ENCODE data around the gene MBD6. TPM values are rescaled to one million over a fixed set of nuclear protein-coding genes. Genes with fewer than 3 reads are reported as not detected.
"Not testable (repeated sequence)": the region's sequence is repeated elsewhere in the genome, so short reads cannot be mapped to it uniquely, and the experiment has no call there.

The MBD6 gene
- polyA plus RNA-seq, 6 donors from 2014 or later = 1.8 to 8.2 (median 5.0) TPM

- peak; percentile 76 for DNase-seq
- Mint-ChIP-seq H3K36me3 (peaks cover 3 to 5% of the 10 kb centered on the region in 2 donors), H3K27me3 (no peaks in the 10 kb centered on the region), H3K4me3 (peak within 1 kb of the TSS; percentile 86 to 100 (median 99)), H3K27ac (peak within 1 kb of the TSS; percentile 97 to 99 (median 99)), H3K4me1 (peaks cover 69 to 75% (median 75%) of the 10 kb centered on the region in 3 donors), H3K9me3 (no peaks in the 10 kb centered on the region)
- peak; percentile 70 to 75 for ATAC-seq (ENCODE audit: low read depth in 2 of 2)
Observed at GRCh38 chr12:57479376-57480115, 43.1 kb upstream of the MBD6 start, which contains the start of gene ARHGAP9. ARHGAP9 (minus strand) TSS chr12:57479866; CDS start chr12:57479406, 460 bp downstream.

GRCh38 chr12:57481671-57482070, 41.0 kb upstream of the MBD6 start:
- Mint-ChIP-seq H3K9me3 (no peaks in the 10 kb centered on the region), H3K36me3 (no peaks in the 10 kb centered on the region), H3K27ac (peak overlapping the region; percentile 90 to 99 (median 98)), H3K4me1 (peaks cover 58 to 68% (median 62%) of the 10 kb centered on the region in 3 donors), H3K27me3 (no peaks in the 10 kb centered on the region), H3K4me3 (peak overlapping the region; percentile 2 to 98 (median 63))
- no peak for DNase-seq
- ATAC-seq (ENCODE audit: low read depth in 2 of 2) = no peak

GRCh38 chr12:57483466-57483865, 39.2 kb upstream of the MBD6 start:
- ATAC-seq (ENCODE audit: low read depth in 2 of 2) (no peak), DNase-seq (no peak)
- H3K36me3 Mint-ChIP-seq = no peaks in the 10 kb centered on the region
- H3K4me3 Mint-ChIP-seq = peak overlapping the region in 2 of 8 donors; percentile 10 to 26
- H3K9me3 Mint-ChIP-seq = no peaks in the 10 kb centered on the region
- peaks cover 49 to 63% (median 55%) of the 10 kb centered on the region in 3 donors for H3K4me1 Mint-ChIP-seq
- H3K27me3 Mint-ChIP-seq = no peaks in the 10 kb centered on the region
- peak overlapping the region in 5 of 6 donors; percentile 2 to 99 (median 33) for H3K27ac Mint-ChIP-seq

- peaks cover 41 to 52% (median 44%) of the 10 kb centered on the region in 3 donors for H3K4me1 Mint-ChIP-seq
- no peak for ATAC-seq (ENCODE audit: low read depth in 2 of 2)
- H3K36me3 Mint-ChIP-seq = peaks cover 0 to under 1% of the 10 kb centered on the region in 2 donors
- H3K4me3 Mint-ChIP-seq = no peak overlapping the region
- no peaks in the 10 kb centered on the region for H3K27me3 Mint-ChIP-seq
- peak overlapping the region in 3 of 6 donors; percentile 49 to 77 (median 50) for H3K27ac Mint-ChIP-seq
- DNase-seq = no peak
- no peaks in the 10 kb centered on the region for H3K9me3 Mint-ChIP-seq
Observed at GRCh38 chr12:57485695-57486094, 36.9 kb upstream of the MBD6 start.

GRCh38 chr12:57487055-57487596, 35.5 kb upstream of the MBD6 start:
- DNase-seq = no peak
- Mint-ChIP-seq H3K4me1 (peaks cover 33 to 39% (median 37%) of the 10 kb centered on the region in 3 donors), H3K27ac (peak overlapping the region in 5 of 6 donors; percentile 54 to 98 (median 95)), H3K4me3 (peak overlapping the region in 3 of 8 donors; percentile 94 to 99 (median 98)), H3K9me3 (no peaks in the 10 kb centered on the region), H3K36me3 (peaks cover 7 to 11% of the 10 kb centered on the region in 2 donors), H3K27me3 (no peaks in the 10 kb centered on the region)
- ATAC-seq (ENCODE audit: low read depth in 2 of 2) = no peak

GRCh38 chr12:57487597-57488401, 34.8 kb upstream of the MBD6 start, which contains the start of gene MARS1:
MARS1 (plus strand) TSS chr12:57488068; CDS start chr12:57488091, 23 bp downstream.
- H3K27ac Mint-ChIP-seq = peak within 1 kb of the TSS; percentile 54 to 98 (median 94)
- H3K4me1 Mint-ChIP-seq = peaks cover 33 to 38% (median 37%) of the 10 kb centered on the region in 3 donors
- H3K4me3 Mint-ChIP-seq = peak within 1 kb of the TSS; percentile 86 to 99 (median 97)
- no peaks in the 10 kb centered on the region for H3K27me3 Mint-ChIP-seq
- no peaks in the 10 kb centered on the region for H3K9me3 Mint-ChIP-seq
- ATAC-seq (ENCODE audit: low read depth in 2 of 2) (peak; percentile 98), DNase-seq (peak; percentile 90)
- H3K36me3 Mint-ChIP-seq = peaks cover 7 to 15% of the 10 kb centered on the region in 2 donors

GRCh38 chr12:57488402-57489156, 34.0 kb upstream of the MBD6 start:
- no peaks in the 10 kb centered on the region for H3K27me3 Mint-ChIP-seq
- H3K9me3 Mint-ChIP-seq = no peaks in the 10 kb centered on the region
- peak overlapping the region; percentile 86 to 99 (median 97) for H3K4me3 Mint-ChIP-seq
- ATAC-seq (ENCODE audit: low read depth in 2 of 2) = no peak
- H3K4me1 Mint-ChIP-seq = peaks cover 26 to 30% (median 30%) of the 10 kb centered on the region in 3 donors
- DNase-seq = no peak
- peak overlapping the region; percentile 54 to 98 (median 94) for H3K27ac Mint-ChIP-seq
- peaks cover 7 to 17% of the 10 kb centered on the region in 2 donors for H3K36me3 Mint-ChIP-seq

- Mint-ChIP-seq H3K36me3 (peaks cover 7 to 17% of the 10 kb centered on the region in 2 donors), H3K27ac (peak overlapping the region in 4 of 6 donors; percentile 86 to 98 (median 94)), H3K27me3 (no peaks in the 10 kb centered on the region), H3K4me1 (peaks cover 25 to 28% (median 28%) of the 10 kb centered on the region in 3 donors), H3K4me3 (peak overlapping the region; percentile 86 to 99 (median 97)), H3K9me3 (no peaks in the 10 kb centered on the region)
- no peak for ATAC-seq (ENCODE audit: low read depth in 2 of 2)
- no peak for DNase-seq
Observed at GRCh38 chr12:57489157-57489641, 33.4 kb upstream of the MBD6 start.

GRCh38 chr12:57490126-57490525, 32.5 kb upstream of the MBD6 start:
- Mint-ChIP-seq H3K4me1 (peaks cover 25 to 28% (median 28%) of the 10 kb centered on the region in 3 donors), H3K4me3 (peak overlapping the region in 3 of 8 donors; percentile 52 to 98 (median 86)), H3K27me3 (no peaks in the 10 kb centered on the region), H3K9me3 (no peaks in the 10 kb centered on the region), H3K27ac (no peak overlapping the region), H3K36me3 (peaks cover 7 to 17% of the 10 kb centered on the region in 2 donors)
- DNase-seq = no peak
- no peak for ATAC-seq (ENCODE audit: low read depth in 2 of 2)

- Mint-ChIP-seq H3K27me3 (no peaks in the 10 kb centered on the region), H3K9me3 (no peaks in the 10 kb centered on the region), H3K4me3 (peak overlapping the region in 1 of 8 donors; percentile 67), H3K27ac (peak overlapping the region in 2 of 6 donors; percentile 23 to 91), H3K4me1 (peaks cover 23 to 28% (median 25%) of the 10 kb centered on the region in 3 donors), H3K36me3 (peaks cover 7 to 17% of the 10 kb centered on the region in 2 donors)
- DNase-seq (no peak), ATAC-seq (ENCODE audit: low read depth in 2 of 2) (no peak)
Observed at GRCh38 chr12:57491393-57492280, 31.0 kb upstream of the MBD6 start.

- H3K4me3 Mint-ChIP-seq; ATAC-seq (ENCODE audit: low read depth in 2 of 2); H3K9me3 Mint-ChIP-seq; DNase-seq; H3K27me3 Mint-ChIP-seq: not testable (repeated sequence)
- Mint-ChIP-seq H3K36me3 (peaks cover 7 to 37% of the 10 kb centered on the region in 2 donors), H3K4me1 (peaks cover 5 to 16% (median 5%) of the 10 kb centered on the region in 3 donors), H3K27ac (peak overlapping the region in 1 of 6 donors; percentile 33)
Observed at GRCh38 chr12:57495051-57495701, 27.4 kb upstream of the MBD6 start.
